Right atrium auricular region (tissue), 2 donors: Measurements from ENCODE around the gene VAX1. TPM values are rescaled to one million over a fixed set of nuclear protein-coding genes. Genes with fewer than 3 reads are reported as not detected.
A peak's percentile ranks its signal among the peaks of the same experiment; 100 is the strongest.

Experiments used
- DNase-seq: peaks from one replicate; pipeline ENCODE4 v3.0.0-alpha.2; 2019; ENCODE audit warnings: low spot score
- H3K27ac ChIP-seq, 2 donors: fragments of 200-600 bp; sonication (generic); 1 replicate in 1 of 2; 2 replicates in 1 of 2; pipeline ENCODE4 v1.5.1; 2016 to 2019
- H3K27me3 ChIP-seq, 2 donors: fragments of 200-600 bp; sonication (generic); one replicate each; pipeline versions ENCODE4 v1.5.1 to v1.6.0; 2017 to 2019
- H3K36me3 ChIP-seq: fragments of 200-600 bp; sonication (generic); one replicate; pipeline ENCODE4 v1.5.1; 2016
- H3K4me1 ChIP-seq, 2 donors: fragments of 200-600 bp; sonication (generic); one replicate each; pipeline versions ENCODE4 v1.5.1 to v1.6.0; 2017 to 2019
- H3K4me3 ChIP-seq, 2 donors: fragments of 200-600 bp; sonication (generic); 1 replicate in 1 of 2; 2 replicates in 1 of 2; pipeline ENCODE4 v1.5.1; 2017 to 2019; ENCODE audit warnings: mild to moderate bottlenecking in 1 of 2, moderate library complexity in 1 of 2
- H3K9me3 ChIP-seq, 2 donors: fragments of 200-600 bp; sonication (generic); one replicate each; pipeline ENCODE4 v1.5.1; 2019
- total RNA-seq, 2 donors: library from RNA; depleted of rRNA; stranded (reverse); fragments of >200 nt; gene quantifications; one replicate each; pipeline ENCODE4 v1.1.0, GENCODE V29; 2016
- TF ChIP-seq, protein P1 (sequence below), 2 donors: fragments of 200-600 bp; sonication (generic); IDR thresholded peaks; one replicate each; pipeline ENCODE4 v1.5.1; 2019; ENCODE audit warnings: antibody characterized with exemption in 2 of 2

Gene VAX1
- total RNA-seq, 2 donors from 2014 or later, result not detected

GRCh38 chr10:117164592-117165537 is 26.8 kb upstream of the VAX1 start:
- no peak overlapping the region for H3K27ac ChIP-seq
- DNase-seq, result no peak
- no peaks in the 10 kb centered on the region for H3K9me3 ChIP-seq
- TF ChIP-seq, protein P1, sequence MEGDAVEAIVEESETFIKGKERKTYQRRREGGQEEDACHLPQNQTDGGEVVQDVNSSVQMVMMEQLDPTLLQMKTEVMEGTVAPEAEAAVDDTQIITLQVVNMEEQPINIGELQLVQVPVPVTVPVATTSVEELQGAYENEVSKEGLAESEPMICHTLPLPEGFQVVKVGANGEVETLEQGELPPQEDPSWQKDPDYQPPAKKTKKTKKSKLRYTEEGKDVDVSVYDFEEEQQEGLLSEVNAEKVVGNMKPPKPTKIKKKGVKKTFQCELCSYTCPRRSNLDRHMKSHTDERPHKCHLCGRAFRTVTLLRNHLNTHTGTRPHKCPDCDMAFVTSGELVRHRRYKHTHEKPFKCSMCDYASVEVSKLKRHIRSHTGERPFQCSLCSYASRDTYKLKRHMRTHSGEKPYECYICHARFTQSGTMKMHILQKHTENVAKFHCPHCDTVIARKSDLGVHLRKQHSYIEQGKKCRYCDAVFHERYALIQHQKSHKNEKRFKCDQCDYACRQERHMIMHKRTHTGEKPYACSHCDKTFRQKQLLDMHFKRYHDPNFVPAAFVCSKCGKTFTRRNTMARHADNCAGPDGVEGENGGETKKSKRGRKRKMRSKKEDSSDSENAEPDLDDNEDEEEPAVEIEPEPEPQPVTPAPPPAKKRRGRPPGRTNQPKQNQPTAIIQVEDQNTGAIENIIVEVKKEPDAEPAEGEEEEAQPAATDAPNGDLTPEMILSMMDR (IDR thresholded peaks at IDR 0.05), result no peak
- H3K4me3 ChIP-seq, result peak overlapping the region in 1 of 2 donors; percentile 32
- H3K36me3 ChIP-seq, result no peaks in the 10 kb centered on the region
- peaks cover 63 to 83% of the 10 kb centered on the region in 2 donors for H3K27me3 ChIP-seq
- H3K4me1 ChIP-seq, result peaks cover 0 to 46% of the 10 kb centered on the region in 2 donors

DNA sequence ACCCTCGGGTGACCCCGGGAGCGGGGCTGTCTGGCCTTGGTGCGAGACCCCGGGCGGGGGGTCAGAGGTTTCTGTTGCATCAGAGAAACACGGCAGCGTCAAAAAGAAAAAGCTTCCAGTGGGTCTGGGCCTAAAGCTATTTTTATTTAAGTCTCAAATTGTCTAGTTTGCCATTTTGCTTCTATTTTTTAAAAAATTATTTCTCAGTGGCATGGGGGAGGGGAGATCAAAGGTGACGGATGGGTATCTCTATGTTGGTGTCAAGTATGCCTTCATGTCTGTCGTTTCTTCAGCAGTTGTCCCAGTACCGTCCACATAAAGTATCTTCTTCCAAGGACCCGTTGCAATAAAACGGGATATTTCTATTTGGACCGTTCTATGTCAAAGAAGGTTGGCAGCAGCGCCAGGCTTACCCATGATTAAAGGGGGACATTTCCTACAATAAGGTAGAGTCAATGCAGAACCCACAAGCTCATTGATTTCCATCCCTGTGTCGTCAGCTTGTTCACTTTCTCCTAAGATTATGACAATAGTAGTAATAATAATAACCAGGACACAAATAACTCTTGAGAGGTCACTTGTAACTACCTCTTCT is 26.0 kb upstream of the VAX1 start:
- H3K27me3 ChIP-seq, result peaks cover 62 to 80% of the 10 kb centered on the region in 2 donors
- no peaks in the 10 kb centered on the region for H3K36me3 ChIP-seq
- no peak for DNase-seq
- H3K4me1 ChIP-seq, result peaks cover 0 to 46% of the 10 kb centered on the region in 2 donors
- TF ChIP-seq, protein P1 (IDR thresholded peaks at IDR 0.05), result no peak
- no peak overlapping the region for H3K4me3 ChIP-seq
- no peak overlapping the region for H3K27ac ChIP-seq
- H3K9me3 ChIP-seq, result no peaks in the 10 kb centered on the region

- peak overlapping the region in 1 of 2 donors; percentile 29 for H3K4me3 ChIP-seq
- no peak overlapping the region for H3K27ac ChIP-seq
- H3K4me1 ChIP-seq, result peaks cover 0 to 44% of the 10 kb centered on the region in 2 donors
- H3K36me3 ChIP-seq, result no peaks in the 10 kb centered on the region
- no peaks in the 10 kb centered on the region for H3K9me3 ChIP-seq
- H3K27me3 ChIP-seq, result peaks cover 54 to 72% of the 10 kb centered on the region in 2 donors
- TF ChIP-seq, protein P1 (IDR thresholded peaks at IDR 0.05), result no peak
- no peak for DNase-seq
These were observed 25.2 kb upstream of the VAX1 start for GRCh38 chr10:117163061-117163953.

GRCh38 chr10:117162093-117163060 is 24.3 kb upstream of the VAX1 start:
- TF ChIP-seq, protein P1 (IDR thresholded peaks at IDR 0.05), result no peak
- Histone ChIP-seq H3K9me3 (no peaks in the 10 kb centered on the region), H3K36me3 (no peaks in the 10 kb centered on the region), H3K27ac (no peak overlapping the region), H3K4me3 (peak overlapping the region in 1 of 2 donors; percentile 29), H3K27me3 (peaks cover 47 to 63% of the 10 kb centered on the region in 2 donors), H3K4me1 (peaks cover 0 to 35% of the 10 kb centered on the region in 2 donors)
- DNase-seq, result no peak
